GM19397 (cell line): Measurements from ENCODE around the gene FOXB2.
"Not testable (repeated sequence)": the region's sequence is repeated elsewhere in the genome, so short reads cannot be mapped to it uniquely, and the experiment has no call there.

ENCODE experiments used
- ATAC-seq: cut with Tn5 transposase; IDR thresholded peaks from one replicate; pipeline ENCODE4 v1.9.1; 2021; ENCODE audit warnings: mild to moderate bottlenecking, moderate library complexity; ENCODE audit not compliant: unreplicated experiment

The FOXB2 gene

GRCh38 chr9:77019236-77019925, at the start of gene FOXB2:
Gene FOXB2, plus strand, starts transcription at chr9:77019655. Its CDS starts 0 bp downstream, at chr9:77019655.
- ATAC-seq, result no peak

- no peak for ATAC-seq
These were observed 49.7 kb upstream of the FOXB2 start for GRCh38 chr9:76969716-76970115.

GRCh38 chr9:76978831-76979230, 40.6 kb upstream of the FOXB2 start:
- ATAC-seq, result not testable (repeated sequence)

GRCh38 chr9:76980566-76980965, 38.9 kb upstream of the FOXB2 start:
- no peak for ATAC-seq

GRCh38 chr9:76984486-76984885, 35.0 kb upstream of the FOXB2 start:
- ATAC-seq, result no peak

GRCh38 chr9:76985581-76985980, 33.9 kb upstream of the FOXB2 start:
- no peak for ATAC-seq

- ATAC-seq, result no peak
These were observed 31.8 kb upstream of the FOXB2 start for GRCh38 chr9:76987594-76988200.

GRCh38 chr9:76988941-76989340, 30.5 kb upstream of the FOXB2 start:
- no peak for ATAC-seq

GRCh38 chr9:76989501-76989900, 30.0 kb upstream of the FOXB2 start:
- ATAC-seq, result no peak

- no peak for ATAC-seq
These were observed 22.8 kb upstream of the FOXB2 start for GRCh38 chr9:76996700-76997099.

- no peak for ATAC-seq
These were observed 20.2 kb upstream of the FOXB2 start for GRCh38 chr9:76999261-76999660.

- no peak for ATAC-seq
These were observed 19.1 kb upstream of the FOXB2 start for GRCh38 chr9:77000330-77000729.

- ATAC-seq, result no peak
These were observed 16.1 kb upstream of the FOXB2 start for GRCh38 chr9:77003366-77003765.

- no peak for ATAC-seq
These were observed 14.2 kb upstream of the FOXB2 start for GRCh38 chr9:77005216-77005615.

- no peak for ATAC-seq
These were observed 8.9 kb upstream of the FOXB2 start for GRCh38 chr9:77010527-77010926.

GRCh38 chr9:77011973-77012821, 7.3 kb upstream of the FOXB2 start:
- peak; percentile 77 for ATAC-seq

- ATAC-seq, result no peak
These were observed 6.1 kb upstream of the FOXB2 start for GRCh38 chr9:77013206-77013931.

- no peak for ATAC-seq
These were observed 5.4 kb upstream of the FOXB2 start for GRCh38 chr9:77013932-77014596.

- no peak for ATAC-seq
These were observed 4.7 kb upstream of the FOXB2 start for GRCh38 chr9:77014597-77015263.
